K562 (cell line): ENCODE data around the gene OR2B3. TPM values are rescaled to one million over a fixed set of nuclear protein-coding genes. Genes with fewer than 3 reads are reported as not detected.
A peak's percentile ranks its signal among the peaks of the same experiment; 100 is the strongest.

Experiments used
- BRF2 ChIP-seq: IDR thresholded peaks from 3 replicates; pipeline ENCODE4 v1.6.1; 2011; ENCODE audit warnings: borderline replicate concordance, mild to moderate bottlenecking; ENCODE audit not compliant: insufficient read length, insufficient read depth
- CREB1 ChIP-seq, 2 experiments: sonication (generic) in 1 of 2; formaldehyde crosslinking in 1 of 2; IDR thresholded peaks; 2 replicates each; pipeline versions ENCODE4 v1.6.1 to v1.8.0; 2012 to 2022; ENCODE audit warnings: inconsistent platforms in 1 of 2, mild to moderate bottlenecking in 1 of 2, missing genetic modification reagents in 1 of 2, moderate library complexity in 1 of 2
- CTCFL ChIP-seq: IDR thresholded peaks from 2 replicates; pipeline ENCODE4 v1.6.1; 2011; ENCODE audit warnings: borderline replicate concordance, low read depth, mild to moderate bottlenecking, moderate library complexity, low read length; ENCODE audit not compliant: insufficient read depth, poor library complexity, severe bottlenecking
- CXXC5 ChIP-seq: fragments of 250-450 bp; sonication (Bioruptor Pico); IDR thresholded peaks from 2 replicates; pipeline ENCODE4 v1.8.0; 2022; ENCODE audit warnings: inconsistent platforms, mild to moderate bottlenecking, moderate library complexity
- ETV1 ChIP-seq: fragments of 450-650 bp; conservative IDR thresholded peaks from 2 replicates; pipeline ENCODE4 v1.6.1; 2016; ENCODE audit warnings: missing genetic modification characterization, control low read depth, low read depth, missing compliant biosample characterization
- HNRNPL ChIP-seq: fragments of 200-400 bp; formaldehyde crosslinking; IDR thresholded peaks from 2 replicates; pipeline ENCODE4 v1.6.1; 2017; ENCODE audit warnings: low read depth, mild to moderate bottlenecking, low read length
- ILF3 ChIP-seq: fragments of 450-650 bp; IDR thresholded peaks from 2 replicates; pipeline ENCODE4 v1.6.1; 2018; ENCODE audit warnings: antibody characterized with exemption, mild to moderate bottlenecking, moderate library complexity, borderline replicate concordance
- MAFG ChIP-seq: fragments of 450-650 bp; conservative IDR thresholded peaks from 2 replicates; pipeline ENCODE4 v1.6.1; 2016; ENCODE audit warnings: missing genetic modification characterization, missing compliant biosample characterization
- POLR2H ChIP-seq: IDR thresholded peaks from 2 replicates; pipeline ENCODE4 v1.6.1; 2016; ENCODE audit warnings: missing genetic modification characterization, low read depth, mild to moderate bottlenecking, control low read depth, missing compliant biosample characterization, moderate library complexity
- UBTF ChIP-seq, 2 experiments: IDR thresholded peaks; 2 replicates each; pipeline ENCODE4 v1.6.1; 2012; ENCODE audit warnings: improper control_type of control experiment in 2 of 2, low read depth in 2 of 2, low read length in 2 of 2, borderline replicate concordance in 1 of 2
- XRCC5 ChIP-seq: fragments of 200-400 bp; formaldehyde crosslinking; IDR thresholded peaks from 2 replicates; pipeline ENCODE4 v1.6.1; 2017; ENCODE audit warnings: low read depth, mild to moderate bottlenecking, low read length
- ZBTB49 ChIP-seq: sonication (generic); formaldehyde crosslinking; IDR thresholded peaks from 2 replicates; pipeline ENCODE4 v1.8.0; 2022; ENCODE audit warnings: missing genetic modification reagents, mild to moderate bottlenecking, borderline replicate concordance
- ZNF184 ChIP-seq: sonication (generic); formaldehyde crosslinking; IDR thresholded peaks from 2 replicates; pipeline ENCODE4 v1.5.0; 2020; ENCODE audit warnings: missing genetic modification reagents
- ZNF212 ChIP-seq: fragments of 450-650 bp; formaldehyde crosslinking; IDR thresholded peaks from 2 replicates; pipeline ENCODE4 v1.4.0; 2020; ENCODE audit warnings: mild to moderate bottlenecking
- ZNF274 ChIP-seq: IDR thresholded peaks from 2 replicates; pipeline ENCODE4 v1.6.1; 2011; ENCODE audit warnings: low read depth, mild to moderate bottlenecking, low read length, moderate library complexity, borderline replicate concordance
- ZNF511 ChIP-seq: sonication (generic); formaldehyde crosslinking; IDR thresholded peaks from 2 replicates; pipeline ENCODE4 v1.8.0; 2022; ENCODE audit warnings: mild to moderate bottlenecking, missing genetic modification reagents
- polyA plus RNA-seq, 8 experiments: library from polyadenylated mRNA; depleted of rRNA in 4 of 8; stranded (reverse) in 5 of 8; unstranded in 3 of 8; fragments of >200 nt; fragmentation: Nextera tagmentation in 2 of 8; fragmentation: Illumina TruSeq in 1 of 8; extraction: Ambion mirVana in 2 of 8; extraction: Trizol in 1 of 8; gene quantifications; 2 replicates each; pipeline versions ENCODE4 v1.2.1 to v1.2.3, GENCODE V29; 2011 to 2014; ENCODE audit warnings: inconsistent platforms in 1 of 8, missing spikeins in 1 of 8
- total RNA-seq, 7 experiments: library from RNA; depleted of rRNA in 6 of 7; stranded (reverse); fragments of >200 nt in 6 of 7; fragmentation: Illumina TruSeq in 2 of 7; extraction: Trizol in 2 of 7; gene quantifications; 2 replicates each; pipeline versions ENCODE4 v1.2.1 to v1.2.3, GENCODE V29; 2011 to 2021; ENCODE audit warnings: low replicate concordance in 1 of 7

Gene OR2B3
- total and polyA plus RNA-seq, 9 of the 15 experiments (the other 6 are each of a cell fraction or from before 2014, with no cell fraction given) = not detected

- TF ChIP-seq ZBTB49 (CRISPR knock-in tag) (no peak), BRF2 (no peak), MAFG (tag) (no peak), CXXC5 (0 out of 2 replicates have a peak, but pooled peaks have one; percentile 13), HNRNPL (no peak), UBTF (IDR thresholded peaks at IDR 0.05; ENCODE audit: borderline replicate concordance in 1 of 2, low read depth in 2 of 2, low read length in 2 of 2) (no peak), POLR2H (tag) (no peak), CREB1 (IDR thresholded peaks at IDR 0.05) (peak; percentile 22; the same call in 1 of the 2 replicates), CREB1 (CRISPR knock-in tag; IDR thresholded peaks at IDR 0.05) (no peak), ZNF184 (CRISPR knock-in tag) (no peak), ZNF212 (no peak), CTCFL (peak; percentile 4), ETV1 (tag) (no peak), ZNF511 (CRISPR knock-in tag) (no peak), ILF3 (no peak), ZNF274 (no peak), XRCC5 (0 out of 2 replicates have a peak, but pooled peaks have one; percentile 56)
These were observed 15.0 kb downstream of the OR2B3 start (continued) for GRCh38 chr6:29071831-29072723.
